PFSK-1 (cell line): ENCODE results near the gene IFITM10.

Experiments used
- FOXP2 ChIP-seq: optimal IDR thresholded peaks from 2 replicates; pipeline ENCODE3; 2011; ENCODE audit warnings: borderline replicate concordance, control low read depth, inconsistent platforms; ENCODE audit not compliant: insufficient read depth; ENCODE audit errors: extremely low read length, extremely low read depth
- POLR2AphosphoS5 ChIP-seq: IDR thresholded peaks from 2 replicates; pipeline ENCODE4 v1.6.1; 2012; ENCODE audit warnings: low read depth, mild to moderate bottlenecking, control low read depth, low read length, moderate library complexity
- SIN3A ChIP-seq: IDR thresholded peaks from 2 replicates; pipeline ENCODE4 v1.6.1; 2012; ENCODE audit warnings: mild to moderate bottlenecking, low read length, moderate library complexity, borderline replicate concordance; ENCODE audit not compliant: insufficient read depth
- TAF1 ChIP-seq: IDR thresholded peaks from 2 replicates; pipeline ENCODE4 v1.6.1; 2012; ENCODE audit warnings: low read length, control low read depth, borderline replicate concordance; ENCODE audit not compliant: insufficient read depth
- TF ChIP-seq, protein P1 (sequence below), 2 experiments: IDR thresholded peaks; 2 replicates each; pipeline versions ENCODE4 v1.6.1 to v1.8.0; 2011 to 2012; ENCODE audit warnings: low read depth in 2 of 2, low read length in 2 of 2, control low read depth in 1 of 2, inconsistent platforms in 1 of 2, mild to moderate bottlenecking in 1 of 2, moderate library complexity in 1 of 2; ENCODE audit not compliant: insufficient read depth in 1 of 2

The IFITM10 gene

DNA sequence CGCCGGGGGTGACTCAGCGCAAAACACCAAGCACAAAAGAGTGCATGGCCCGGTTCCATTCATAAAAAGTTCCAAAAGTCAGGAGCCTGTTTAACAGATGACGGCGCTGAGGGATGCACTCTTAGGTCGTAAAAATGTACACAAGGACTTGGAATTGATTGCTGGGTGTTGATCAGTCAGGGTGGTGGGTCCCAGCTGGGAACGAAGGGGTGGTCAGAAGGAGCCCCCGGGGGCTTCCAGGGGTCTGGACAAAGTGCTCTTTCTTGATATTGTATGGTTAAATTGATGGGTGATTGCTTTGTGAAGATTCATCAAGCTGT lies 20.7 kb downstream of the IFITM10 start:
- TF ChIP-seq, protein P1, sequence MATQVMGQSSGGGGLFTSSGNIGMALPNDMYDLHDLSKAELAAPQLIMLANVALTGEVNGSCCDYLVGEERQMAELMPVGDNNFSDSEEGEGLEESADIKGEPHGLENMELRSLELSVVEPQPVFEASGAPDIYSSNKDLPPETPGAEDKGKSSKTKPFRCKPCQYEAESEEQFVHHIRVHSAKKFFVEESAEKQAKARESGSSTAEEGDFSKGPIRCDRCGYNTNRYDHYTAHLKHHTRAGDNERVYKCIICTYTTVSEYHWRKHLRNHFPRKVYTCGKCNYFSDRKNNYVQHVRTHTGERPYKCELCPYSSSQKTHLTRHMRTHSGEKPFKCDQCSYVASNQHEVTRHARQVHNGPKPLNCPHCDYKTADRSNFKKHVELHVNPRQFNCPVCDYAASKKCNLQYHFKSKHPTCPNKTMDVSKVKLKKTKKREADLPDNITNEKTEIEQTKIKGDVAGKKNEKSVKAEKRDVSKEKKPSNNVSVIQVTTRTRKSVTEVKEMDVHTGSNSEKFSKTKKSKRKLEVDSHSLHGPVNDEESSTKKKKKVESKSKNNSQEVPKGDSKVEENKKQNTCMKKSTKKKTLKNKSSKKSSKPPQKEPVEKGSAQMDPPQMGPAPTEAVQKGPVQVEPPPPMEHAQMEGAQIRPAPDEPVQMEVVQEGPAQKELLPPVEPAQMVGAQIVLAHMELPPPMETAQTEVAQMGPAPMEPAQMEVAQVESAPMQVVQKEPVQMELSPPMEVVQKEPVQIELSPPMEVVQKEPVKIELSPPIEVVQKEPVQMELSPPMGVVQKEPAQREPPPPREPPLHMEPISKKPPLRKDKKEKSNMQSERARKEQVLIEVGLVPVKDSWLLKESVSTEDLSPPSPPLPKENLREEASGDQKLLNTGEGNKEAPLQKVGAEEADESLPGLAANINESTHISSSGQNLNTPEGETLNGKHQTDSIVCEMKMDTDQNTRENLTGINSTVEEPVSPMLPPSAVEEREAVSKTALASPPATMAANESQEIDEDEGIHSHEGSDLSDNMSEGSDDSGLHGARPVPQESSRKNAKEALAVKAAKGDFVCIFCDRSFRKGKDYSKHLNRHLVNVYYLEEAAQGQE (IDR thresholded peaks at IDR 0.05; ENCODE audit: insufficient read depth in 1 of 2, low read depth in 2 of 2, low read length in 2 of 2) = no peak
- TF ChIP-seq FOXP2 (no peak), TAF1 (no peak), SIN3A (no peak), POLR2AphosphoS5 (no peak)

DNA sequence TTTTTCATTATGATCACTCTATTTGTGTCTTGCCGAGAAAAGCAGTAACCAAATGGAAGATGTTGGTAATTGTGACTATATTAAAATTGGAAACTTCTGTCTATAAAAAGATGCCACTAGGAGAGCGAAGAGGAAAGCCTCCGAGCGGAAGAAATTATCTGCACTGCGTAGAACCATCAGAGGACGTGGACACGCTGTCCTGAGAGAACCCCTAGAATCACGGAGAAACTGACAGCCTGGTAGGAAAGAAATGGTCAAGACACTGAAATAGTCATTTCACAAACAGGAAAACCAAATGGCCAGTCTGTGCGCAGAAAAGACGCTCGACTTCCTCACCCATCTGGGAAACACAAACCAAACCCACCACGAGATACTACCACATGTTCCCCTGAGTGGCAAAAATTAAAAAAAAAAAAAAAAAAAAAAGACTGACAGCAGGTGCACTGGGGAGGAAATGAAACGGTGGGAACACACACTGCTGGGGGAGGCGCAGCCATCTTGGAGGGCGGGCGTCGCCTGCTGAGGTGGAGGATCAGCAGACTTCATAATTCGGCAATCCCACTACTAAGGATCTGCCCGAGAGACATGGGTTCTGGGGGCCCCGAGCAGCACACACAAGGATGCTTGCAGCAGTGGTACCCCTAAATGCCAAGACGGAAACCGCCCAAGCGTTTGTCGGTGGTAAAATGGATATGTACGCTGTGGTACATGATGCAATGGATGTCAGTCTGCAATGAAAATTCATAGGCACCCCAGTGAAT lies 21.3 kb downstream of the IFITM10 start:
- TF ChIP-seq FOXP2 (no peak), SIN3A (no peak), POLR2AphosphoS5 (no peak), TAF1 (no peak)
- TF ChIP-seq, protein P1 (IDR thresholded peaks at IDR 0.05; ENCODE audit: insufficient read depth in 1 of 2, low read depth in 2 of 2, low read length in 2 of 2) = no peak

DNA sequence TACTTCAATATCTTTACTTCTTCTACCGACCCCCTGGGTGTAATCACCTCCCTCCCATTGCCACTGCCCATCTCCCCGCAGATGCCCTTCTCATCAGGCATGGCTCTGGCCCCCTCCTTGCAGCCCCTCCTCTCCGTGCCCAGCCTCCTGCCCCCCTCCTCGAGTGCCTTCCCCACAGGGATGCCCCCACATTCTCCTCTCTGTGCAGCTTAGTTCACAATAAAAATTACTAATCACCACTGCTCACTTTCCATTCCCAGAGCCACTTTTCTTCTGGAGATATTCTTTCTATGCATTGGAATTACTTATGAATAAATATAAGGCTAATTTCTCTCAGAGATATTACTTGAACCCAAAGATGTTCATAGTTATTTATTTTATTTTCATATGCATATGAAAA lies 22.1 kb downstream of the IFITM10 start:
- TF ChIP-seq, protein P1 (IDR thresholded peaks at IDR 0.05; ENCODE audit: insufficient read depth in 1 of 2, low read depth in 2 of 2, low read length in 2 of 2) = no peak
- TF ChIP-seq FOXP2 (no peak), TAF1 (no peak), SIN3A (no peak), POLR2AphosphoS5 (no peak)

DNA sequence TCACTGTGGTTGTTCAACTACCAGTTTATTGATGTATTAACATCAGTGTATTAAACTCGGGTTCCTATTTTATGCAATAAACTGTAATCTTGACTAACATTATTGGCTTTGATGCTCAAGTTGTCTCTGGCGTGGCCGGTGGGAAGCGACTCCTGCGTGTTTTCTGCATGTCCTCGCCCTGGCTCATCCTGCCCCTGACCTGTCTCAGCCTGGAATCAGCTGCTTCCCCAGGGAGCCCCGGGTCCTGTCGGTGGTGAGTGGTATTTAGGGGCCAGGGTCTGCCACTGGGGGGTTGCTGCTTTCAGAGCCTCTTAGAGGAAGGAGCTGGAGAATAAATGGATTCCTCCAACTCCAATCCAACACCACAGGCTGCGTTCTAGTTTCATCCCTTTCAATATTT lies 22.5 kb downstream of the IFITM10 start:
- TF ChIP-seq FOXP2 (no peak), POLR2AphosphoS5 (no peak), TAF1 (no peak), SIN3A (no peak)
- TF ChIP-seq, protein P1 (IDR thresholded peaks at IDR 0.05; ENCODE audit: insufficient read depth in 1 of 2, low read depth in 2 of 2, low read length in 2 of 2) = no peak
